Mesothelial cell of epicardium (in vitro differentiated cells): ENCODE measurements around the gene WDR86. TPM values are rescaled to one million over a fixed set of nuclear protein-coding genes. Genes with fewer than 3 reads are reported as not detected.

Source experiments
- DNase-seq, 2 experiments: peaks; one replicate each; pipeline ENCODE4 v3.0.0; 2021; ENCODE audit warnings: low spot score in 2 of 2; ENCODE audit not compliant: unreplicated experiment in 2 of 2
- H3K27ac Mint-ChIP-seq: 2 replicates; pipeline ENCODE4 v1.8.0; 2021; ENCODE audit warnings: mixed read lengths
- H3K27me3 Mint-ChIP-seq: 2 replicates; pipeline ENCODE4 v1.8.0; 2021; ENCODE audit warnings: low read depth, mixed read lengths
- H3K36me3 Mint-ChIP-seq: 2 replicates; pipeline ENCODE4 v1.8.0; 2021; ENCODE audit warnings: mixed read lengths
- H3K4me1 Mint-ChIP-seq: 2 replicates; pipeline ENCODE4 v1.8.0; 2021; ENCODE audit warnings: mixed read lengths
- H3K4me3 Mint-ChIP-seq: 2 replicates; pipeline ENCODE4 v1.8.0; 2021; ENCODE audit warnings: mild to moderate bottlenecking, moderate library complexity, mixed read lengths
- H3K9me3 Mint-ChIP-seq: 2 replicates; pipeline ENCODE4 v1.8.0; 2021; ENCODE audit warnings: mixed read lengths
- CTCF ChIP-seq: fragments of 200-600 bp; sonication (generic); IDR thresholded peaks from one replicate; pipeline ENCODE4 v1.5.0; 2021; ENCODE audit warnings: antibody characterized with exemption; ENCODE audit not compliant: unreplicated experiment
- total RNA-seq: library from RNA; stranded (reverse); gene quantifications from 3 replicates; pipeline ENCODE4 v1.2.1, GENCODE V29; 2021

WDR86 gene
- total RNA-seq, 1 donor from 2014 or later: 274 TPM

DNA sequence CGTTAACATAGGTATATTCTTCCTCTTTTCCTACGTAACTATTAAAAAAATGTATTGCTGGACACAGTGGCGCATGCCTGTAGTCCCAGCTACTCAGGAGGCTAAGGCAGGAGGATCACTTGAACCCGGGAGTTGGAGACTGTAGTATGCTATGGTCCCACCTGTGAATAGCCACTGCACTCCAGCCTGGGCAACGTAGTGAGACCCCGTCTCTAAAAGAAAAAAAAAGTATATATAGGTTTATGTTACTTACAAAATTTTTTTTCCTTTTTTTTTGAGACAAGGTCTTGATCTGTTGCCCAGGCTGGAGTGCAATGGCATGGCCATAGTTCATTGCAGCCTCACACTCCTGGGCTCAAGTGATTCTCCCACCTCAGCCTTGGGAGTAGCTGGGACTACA, 62.6 kb downstream of the WDR86 start:
- Mint-ChIP-seq H3K4me3 (no peak overlapping the region), H3K27me3 (no peaks in the 10 kb centered on the region), H3K27ac (no peak overlapping the region), H3K4me1 (peaks cover 19% of the 10 kb centered on the region), H3K9me3 (no peaks in the 10 kb centered on the region), H3K36me3 (peaks cover 20% of the 10 kb centered on the region)
- no peak for DNase-seq
- no peak for TF ChIP-seq CTCF

DNA sequence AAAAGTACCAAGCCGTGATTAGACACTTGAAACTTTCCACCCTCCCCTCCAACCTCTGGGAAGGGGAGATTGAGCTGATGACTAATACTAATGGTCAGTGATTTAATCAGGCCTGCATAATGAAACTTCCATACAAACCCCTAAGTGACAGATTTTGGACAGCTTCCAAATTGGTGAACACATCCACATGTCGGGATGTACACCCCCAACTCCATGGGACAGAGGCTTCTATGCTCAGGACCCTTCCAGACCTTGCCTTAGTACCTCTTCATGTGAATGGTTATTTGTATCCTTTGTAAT, 63.4 kb downstream of the WDR86 start:
- Mint-ChIP-seq H3K27ac (no peak overlapping the region), H3K36me3 (peaks cover 16% of the 10 kb centered on the region), H3K9me3 (no peaks in the 10 kb centered on the region), H3K27me3 (no peaks in the 10 kb centered on the region), H3K4me1 (peaks cover 19% of the 10 kb centered on the region), H3K4me3 (no peak overlapping the region)
- no peak for TF ChIP-seq CTCF
- no peak for DNase-seq

- DNase-seq: no peak
- Mint-ChIP-seq H3K36me3 (peaks cover 15% of the 10 kb centered on the region), H3K4me1 (peaks cover 19% of the 10 kb centered on the region), H3K4me3 (no peak overlapping the region), H3K9me3 (no peaks in the 10 kb centered on the region), H3K27ac (no peak overlapping the region), H3K27me3 (no peaks in the 10 kb centered on the region)
- TF ChIP-seq CTCF: no peak
These were observed 64.0 kb downstream of the WDR86 start for GRCh38 chr7:151345576-151346469.

GRCh38 chr7:151343516-151343915, 66.3 kb downstream of the WDR86 start:
- no peak for TF ChIP-seq CTCF
- H3K4me3 Mint-ChIP-seq: peak overlapping the region; percentile 72
- peaks cover 11% of the 10 kb centered on the region for H3K4me1 Mint-ChIP-seq
- DNase-seq: no peak
- H3K9me3 Mint-ChIP-seq: peaks cover 9% of the 10 kb centered on the region
- H3K36me3 Mint-ChIP-seq: peaks cover 13% of the 10 kb centered on the region
- H3K27me3 Mint-ChIP-seq: no peaks in the 10 kb centered on the region
- no peak overlapping the region for H3K27ac Mint-ChIP-seq

DNA sequence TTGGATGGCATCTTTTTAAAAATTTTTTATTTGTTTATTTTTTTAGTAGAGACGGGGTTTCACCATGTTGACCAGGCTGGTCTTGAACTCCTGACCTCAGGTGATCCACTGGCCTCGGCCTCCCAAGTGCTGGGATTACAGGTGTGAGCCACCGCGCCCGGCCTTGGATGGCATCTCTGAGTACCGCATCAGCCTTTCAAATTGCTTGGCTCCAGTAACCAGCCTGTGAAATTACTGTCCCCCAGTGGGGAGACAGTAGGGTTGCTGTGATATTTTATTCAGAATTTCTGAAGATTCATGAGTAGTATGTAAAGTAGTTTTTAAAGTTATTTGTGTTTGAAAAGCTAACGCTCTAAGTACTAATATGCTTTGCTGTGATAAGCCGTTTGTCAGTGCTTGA, 67.0 kb downstream of the WDR86 start:
- Mint-ChIP-seq H3K4me3 (peak overlapping the region; percentile 72), H3K36me3 (peaks cover 11% of the 10 kb centered on the region), H3K27me3 (no peaks in the 10 kb centered on the region), H3K27ac (no peak overlapping the region), H3K9me3 (peaks cover 9% of the 10 kb centered on the region), H3K4me1 (peaks cover 11% of the 10 kb centered on the region)
- TF ChIP-seq CTCF: no peak
- DNase-seq: no peak
